Endothelial cell of umbilical vein (primary cell): ENCODE measurements around the gene BCL2L2.
"Not testable (repeated sequence)": the region's sequence is repeated elsewhere in the genome, so short reads cannot be mapped to it uniquely, and the experiment has no call there.

ENCODE experiments used
- EZH2 ChIP-seq: IDR thresholded peaks from 2 replicates; pipeline ENCODE4 v1.6.1; 2012; ENCODE audit warnings: borderline replicate concordance, low read depth, mild to moderate bottlenecking, moderate library complexity, low read length, inconsistent platforms; ENCODE audit not compliant: severe bottlenecking
- FOS ChIP-seq: IDR thresholded peaks from 2 replicates; pipeline ENCODE4 v1.6.1; 2011; ENCODE audit warnings: mild to moderate bottlenecking, low read length, moderate library complexity, borderline replicate concordance; ENCODE audit not compliant: insufficient read depth
- GATA2 ChIP-seq: IDR thresholded peaks from 2 replicates; pipeline ENCODE4 v1.7.0; 2011; ENCODE audit warnings: low read depth, mild to moderate bottlenecking, moderate library complexity, mixed read lengths, low read length; ENCODE audit not compliant: insufficient read length, insufficient read depth
- JUN ChIP-seq: IDR thresholded peaks from 2 replicates; pipeline ENCODE4 v1.6.1; 2011; ENCODE audit warnings: borderline replicate concordance, low read depth; ENCODE audit not compliant: insufficient read length, insufficient read depth
- MYC ChIP-seq: IDR thresholded peaks from one replicate; pipeline ENCODE4 v1.6.1; 2011; ENCODE audit warnings: mild to moderate bottlenecking, low read depth, low read length
- POLR2A ChIP-seq: IDR thresholded peaks from 2 replicates; pipeline ENCODE4 v1.6.1; 2012; ENCODE audit warnings: low read depth, mild to moderate bottlenecking, control low read depth, low read length
- POLR2AphosphoS5 ChIP-seq: IDR thresholded peaks from 2 replicates; pipeline ENCODE4 v1.6.1; 2012; ENCODE audit warnings: low read depth, mild to moderate bottlenecking, control low read depth, low read length, moderate library complexity; ENCODE audit not compliant: insufficient read depth
- TF ChIP-seq, protein P1 (sequence below), 2 donors: IDR thresholded peaks; 1 replicate in 1 of 2; 2 replicates in 1 of 2; pipeline ENCODE4 v1.5.1; 2011; ENCODE audit warnings: low read length in 2 of 2, mild to moderate bottlenecking in 2 of 2, moderate library complexity in 2 of 2, control low read depth in 1 of 2, inconsistent platforms in 1 of 2, low read depth in 1 of 2; ENCODE audit not compliant: insufficient read depth in 1 of 2; ENCODE audit errors: extremely low read depth in 1 of 2
- TF ChIP-seq, protein P2 (sequence below): IDR thresholded peaks from 2 replicates; pipeline ENCODE4 v1.6.1; 2011; ENCODE audit not compliant: insufficient read depth, insufficient read length

DNA sequence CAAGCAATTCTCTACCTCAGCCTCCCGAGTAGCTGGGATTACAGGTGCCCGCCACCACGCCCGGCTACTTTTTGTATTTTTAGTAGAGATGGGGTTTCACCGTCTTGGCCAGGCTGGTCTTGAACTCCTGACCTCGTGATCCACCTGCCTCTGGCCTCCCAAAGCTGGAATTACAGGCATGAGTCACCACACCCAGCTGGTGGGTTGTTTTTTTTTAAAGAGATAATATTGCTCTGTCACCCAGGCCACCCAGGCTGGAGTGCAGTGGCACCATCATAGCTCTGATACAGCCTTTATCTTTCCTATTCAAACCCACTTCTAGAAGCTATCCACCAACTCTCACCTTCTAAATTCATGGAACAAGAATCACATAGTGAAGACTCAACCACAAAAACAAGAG is 28.7 kb upstream of the BCL2L2 start:
- TF ChIP-seq POLR2AphosphoS5, MYC, EZH2, POLR2A, JUN, FOS, GATA2: not testable (repeated sequence)
- TF ChIP-seq, protein P1, sequence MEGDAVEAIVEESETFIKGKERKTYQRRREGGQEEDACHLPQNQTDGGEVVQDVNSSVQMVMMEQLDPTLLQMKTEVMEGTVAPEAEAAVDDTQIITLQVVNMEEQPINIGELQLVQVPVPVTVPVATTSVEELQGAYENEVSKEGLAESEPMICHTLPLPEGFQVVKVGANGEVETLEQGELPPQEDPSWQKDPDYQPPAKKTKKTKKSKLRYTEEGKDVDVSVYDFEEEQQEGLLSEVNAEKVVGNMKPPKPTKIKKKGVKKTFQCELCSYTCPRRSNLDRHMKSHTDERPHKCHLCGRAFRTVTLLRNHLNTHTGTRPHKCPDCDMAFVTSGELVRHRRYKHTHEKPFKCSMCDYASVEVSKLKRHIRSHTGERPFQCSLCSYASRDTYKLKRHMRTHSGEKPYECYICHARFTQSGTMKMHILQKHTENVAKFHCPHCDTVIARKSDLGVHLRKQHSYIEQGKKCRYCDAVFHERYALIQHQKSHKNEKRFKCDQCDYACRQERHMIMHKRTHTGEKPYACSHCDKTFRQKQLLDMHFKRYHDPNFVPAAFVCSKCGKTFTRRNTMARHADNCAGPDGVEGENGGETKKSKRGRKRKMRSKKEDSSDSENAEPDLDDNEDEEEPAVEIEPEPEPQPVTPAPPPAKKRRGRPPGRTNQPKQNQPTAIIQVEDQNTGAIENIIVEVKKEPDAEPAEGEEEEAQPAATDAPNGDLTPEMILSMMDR (IDR thresholded peaks at IDR 0.05; ENCODE audit: extremely low read depth in 1 of 2, insufficient read depth in 1 of 2, low read depth in 1 of 2, low read length in 2 of 2) = not testable (repeated sequence)
- TF ChIP-seq, protein P2, sequence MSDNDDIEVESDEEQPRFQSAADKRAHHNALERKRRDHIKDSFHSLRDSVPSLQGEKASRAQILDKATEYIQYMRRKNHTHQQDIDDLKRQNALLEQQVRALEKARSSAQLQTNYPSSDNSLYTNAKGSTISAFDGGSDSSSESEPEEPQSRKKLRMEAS = not testable (repeated sequence)
